Activated T-helper 2 cell treated with anti-CD3 and anti-CD28 coated beads, Interferon-gamma antibody, Interleukin-2, Interleukin-4, amounts not matched to agents 10 μg/mL and 5 μg/mL and 100 μg/mL, durations not matched to agents 14 hours and 24 hours and 36 hours (primary cell): ENCODE data around the gene JAG2. TPM values are rescaled to one million over a fixed set of nuclear protein-coding genes. Genes with fewer than 3 reads are reported as not detected.

ENCODE experiments used
- DNase-seq: peaks from one replicate; pipeline ENCODE4 v3.0.0; 2021; ENCODE audit warnings: low spot score
- H3K27ac Mint-ChIP-seq: one replicate; pipeline ENCODE4 v1.8.0; 2021; ENCODE audit warnings: mixed read lengths
- H3K27me3 Mint-ChIP-seq: one replicate; pipeline ENCODE4 v1.8.0; 2021; ENCODE audit warnings: low read depth, mixed read lengths
- H3K36me3 Mint-ChIP-seq: one replicate; pipeline ENCODE4 v1.8.0; 2021; ENCODE audit warnings: low read depth, mixed read lengths
- H3K4me1 Mint-ChIP-seq: one replicate; pipeline ENCODE4 v1.8.0; 2021; ENCODE audit warnings: low read depth, mixed read lengths
- H3K4me3 Mint-ChIP-seq: one replicate; pipeline ENCODE4 v1.8.0; 2021; ENCODE audit warnings: low read depth, mild to moderate bottlenecking, moderate library complexity, mixed read lengths
- H3K9me3 Mint-ChIP-seq: one replicate; pipeline ENCODE4 v1.8.0; 2021; ENCODE audit warnings: mixed read lengths
- intact Hi-C: fragments of 100-400 bp; cut with micrococcal nuclease; formaldehyde crosslinking; loops from one replicate; pipeline ENCODE4 v1.15.1; 2023
- total RNA-seq: library from RNA; stranded (reverse); gene quantifications from 2 replicates; pipeline ENCODE4 v1.2.3, GENCODE V29; 2022

Gene JAG2
- total RNA-seq, 1 donor from 2014 or later: 3.2 TPM

DNA sequence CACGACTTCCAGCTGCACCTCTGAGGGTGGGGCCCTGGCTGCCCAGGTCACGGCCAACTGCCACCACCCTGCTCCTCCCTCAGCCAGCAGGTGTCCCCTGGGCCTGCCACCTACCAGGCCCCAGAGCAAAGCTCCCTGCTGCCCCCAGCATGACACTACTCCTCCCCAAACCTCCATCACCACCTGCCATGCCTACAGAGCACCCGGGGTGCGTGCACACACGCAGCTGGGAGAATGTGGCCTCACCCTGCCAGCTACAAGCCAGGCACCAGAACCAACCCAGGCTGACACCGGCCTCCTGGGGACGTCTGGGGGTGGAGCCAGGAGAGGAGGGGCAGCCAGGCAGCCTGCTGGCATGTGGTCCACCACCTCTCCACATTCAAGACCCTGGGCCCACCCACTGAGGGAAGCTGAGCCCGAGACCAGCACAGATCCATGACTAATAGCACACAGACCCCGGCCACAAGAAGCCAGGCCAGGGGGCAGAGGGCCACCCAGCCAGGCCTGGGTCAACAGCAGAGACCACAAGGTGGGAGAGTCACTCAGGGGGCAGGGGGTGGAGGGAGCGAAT lies 3.4 kb downstream of the JAG2 start:
- Mint-ChIP-seq H3K9me3 (no peaks in the 10 kb centered on the region), H3K4me3 (no peak overlapping the region), H3K4me1 (peaks cover 5% of the 10 kb centered on the region), H3K27ac (no peak overlapping the region), H3K36me3 (no peaks in the 10 kb centered on the region), H3K27me3 (peaks cover 15% of the 10 kb centered on the region)
- intact Hi-C loops: loop anchor here (5.0 kb wide), 1 partner anchor 73 kb away; no protein-coding TSS in a partner anchor
- no peak for DNase-seq

DNA sequence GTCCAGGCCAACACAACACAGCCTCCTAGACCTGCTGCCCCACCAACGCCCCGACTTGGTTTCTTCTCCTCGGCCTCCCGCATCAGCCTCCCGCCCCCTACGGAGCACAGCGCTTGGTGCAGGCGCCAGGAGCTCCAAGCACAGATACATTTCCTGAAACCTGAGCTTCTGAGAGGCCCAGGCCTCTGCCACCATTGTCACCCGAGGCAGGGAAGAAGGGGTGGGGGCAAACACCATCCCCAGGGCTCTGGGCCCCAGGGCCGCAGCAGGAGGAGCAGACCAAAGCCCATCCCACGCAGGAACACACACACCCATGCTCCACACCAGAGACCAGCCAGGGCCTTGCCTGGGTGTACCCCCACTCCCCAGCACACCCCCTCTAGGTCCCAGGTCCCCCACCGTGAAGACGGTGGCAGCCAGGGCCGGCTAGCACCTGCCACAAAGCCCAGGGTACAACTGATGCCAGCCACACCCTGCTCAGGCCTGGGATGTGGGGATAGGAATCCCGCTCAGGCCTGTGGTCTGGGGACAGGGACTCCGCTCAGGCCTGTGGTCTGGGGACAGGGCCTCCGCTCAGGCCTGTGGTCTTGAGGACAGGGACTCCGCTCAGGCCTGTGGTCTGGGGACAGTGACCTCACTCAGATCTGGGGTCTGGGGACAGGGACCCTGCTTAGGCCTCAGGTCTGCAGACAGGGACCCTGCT lies 5.4 kb downstream of the JAG2 start:
- Mint-ChIP-seq H3K4me1 (no peaks in the 10 kb centered on the region), H3K36me3 (no peaks in the 10 kb centered on the region), H3K27ac (no peak overlapping the region), H3K4me3 (no peak overlapping the region), H3K27me3 (peaks cover 9% of the 10 kb centered on the region), H3K9me3 (no peaks in the 10 kb centered on the region)
- intact Hi-C loops: no loop called here
- DNase-seq: no peak

DNA sequence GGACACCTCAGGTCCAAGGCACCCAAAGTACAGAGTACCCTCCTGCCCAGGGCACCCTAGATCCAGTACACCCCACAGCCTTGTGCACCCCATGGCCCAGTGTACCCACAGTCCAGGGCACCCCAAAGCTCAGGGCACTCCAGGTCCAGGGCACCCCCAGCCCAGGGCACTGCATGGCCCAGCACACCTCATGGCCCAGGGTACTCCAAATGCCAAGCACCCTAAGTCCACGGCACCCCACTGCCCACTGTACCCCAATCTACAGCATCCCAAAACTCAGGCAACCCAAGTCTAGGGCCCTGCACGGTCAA lies 6.0 kb downstream of the JAG2 start:
- Mint-ChIP-seq H3K27ac (no peak overlapping the region), H3K4me3 (no peak overlapping the region), H3K27me3 (peaks cover 9% of the 10 kb centered on the region), H3K36me3 (no peaks in the 10 kb centered on the region), H3K4me1 (no peaks in the 10 kb centered on the region), H3K9me3 (no peaks in the 10 kb centered on the region)
- DNase-seq: no peak
- intact Hi-C loops: no loop called here

DNA sequence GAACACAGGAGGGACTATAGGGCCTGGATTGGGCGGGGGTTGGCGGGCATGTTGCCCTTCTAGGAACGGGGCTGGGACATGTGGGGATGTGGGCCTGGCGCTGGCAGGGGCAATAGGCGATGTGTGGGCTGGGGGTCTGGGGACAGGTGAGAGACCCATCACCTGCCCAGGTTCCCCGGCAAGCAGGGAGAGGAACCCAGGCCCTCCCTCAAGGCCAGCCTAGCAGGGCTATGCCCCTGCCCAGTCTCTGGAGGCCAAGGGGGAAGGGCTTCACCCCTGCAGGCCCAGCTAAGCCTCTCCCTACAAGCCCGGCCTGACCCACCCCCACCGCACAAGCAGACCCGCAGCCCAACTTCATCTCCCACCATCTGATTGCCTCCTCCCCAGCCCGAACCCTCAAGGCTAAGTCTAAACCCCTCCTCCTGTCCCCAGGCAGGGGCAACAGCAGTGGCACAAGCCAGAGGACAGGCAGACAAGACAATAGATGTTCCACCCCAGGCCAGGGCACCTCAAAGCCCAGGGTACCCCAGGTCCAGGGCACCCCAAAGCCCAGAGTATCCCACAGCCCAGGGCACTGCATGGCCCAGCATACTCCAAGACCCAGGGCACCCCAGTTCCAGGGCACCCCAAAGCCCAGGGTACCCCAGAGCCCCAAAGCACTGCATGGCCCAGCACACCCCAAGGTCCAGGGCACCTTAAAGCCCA lies 6.5 kb downstream of the JAG2 start:
- DNase-seq: no peak
- no peak overlapping the region for H3K27ac Mint-ChIP-seq
- H3K27me3 Mint-ChIP-seq: peaks cover 9% of the 10 kb centered on the region
- H3K4me3 Mint-ChIP-seq: no peak overlapping the region
- no peaks in the 10 kb centered on the region for H3K36me3 Mint-ChIP-seq
- intact Hi-C loops: no loop called here
- H3K9me3 Mint-ChIP-seq: no peaks in the 10 kb centered on the region
- no peaks in the 10 kb centered on the region for H3K4me1 Mint-ChIP-seq

DNA sequence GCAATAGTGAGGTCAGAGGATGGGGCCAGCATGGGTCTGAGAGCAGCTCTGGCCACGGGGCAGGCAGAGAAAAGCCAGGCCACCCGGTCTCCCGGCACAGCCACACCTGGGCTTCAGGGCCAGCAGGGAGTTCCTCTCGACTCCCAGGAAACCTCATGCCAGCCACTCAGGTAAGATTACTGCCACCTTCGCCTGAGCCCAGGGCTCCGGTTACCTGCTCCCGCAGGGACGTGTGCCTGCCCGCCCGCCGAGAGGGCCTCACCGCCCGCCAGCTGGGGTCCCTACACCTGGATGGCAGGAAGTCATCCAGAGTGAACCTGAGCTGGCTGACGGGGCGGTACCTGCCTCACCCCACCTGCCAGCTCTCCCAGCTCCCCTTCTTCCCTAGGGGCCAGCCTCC lies 7.3 kb downstream of the JAG2 start:
- Mint-ChIP-seq H3K36me3 (no peaks in the 10 kb centered on the region), H3K4me1 (no peaks in the 10 kb centered on the region), H3K9me3 (no peaks in the 10 kb centered on the region), H3K27ac (no peak overlapping the region), H3K4me3 (no peak overlapping the region), H3K27me3 (peaks cover under 1% of the 10 kb centered on the region)
- intact Hi-C loops: no loop called here
- no peak for DNase-seq

DNA sequence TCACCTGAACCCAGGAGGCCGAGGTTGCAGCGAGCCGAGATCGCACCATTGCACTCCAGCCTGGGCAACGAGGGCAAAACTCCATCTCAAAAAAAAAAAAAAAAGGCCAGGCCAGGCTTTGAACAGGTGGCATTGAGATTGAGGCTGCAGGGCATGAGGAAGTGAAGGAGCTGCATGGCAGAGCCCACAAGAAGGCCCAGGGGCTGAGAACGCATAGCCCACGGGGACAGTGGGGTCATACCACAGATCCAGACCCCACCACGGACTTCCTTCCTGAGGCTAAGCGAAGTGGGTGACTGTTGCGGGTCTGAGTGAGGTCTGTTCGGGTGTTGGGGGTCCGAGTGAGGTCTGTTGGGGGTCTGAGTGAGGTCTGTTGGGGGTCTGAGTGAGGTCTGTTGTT lies 7.8 kb downstream of the JAG2 start:
- H3K4me3 Mint-ChIP-seq: no peak overlapping the region
- no peaks in the 10 kb centered on the region for H3K27me3 Mint-ChIP-seq
- no peaks in the 10 kb centered on the region for H3K36me3 Mint-ChIP-seq
- H3K4me1 Mint-ChIP-seq: no peaks in the 10 kb centered on the region
- H3K27ac Mint-ChIP-seq: no peak overlapping the region
- intact Hi-C loops: no loop called here
- no peaks in the 10 kb centered on the region for H3K9me3 Mint-ChIP-seq
- DNase-seq: no peak

DNA sequence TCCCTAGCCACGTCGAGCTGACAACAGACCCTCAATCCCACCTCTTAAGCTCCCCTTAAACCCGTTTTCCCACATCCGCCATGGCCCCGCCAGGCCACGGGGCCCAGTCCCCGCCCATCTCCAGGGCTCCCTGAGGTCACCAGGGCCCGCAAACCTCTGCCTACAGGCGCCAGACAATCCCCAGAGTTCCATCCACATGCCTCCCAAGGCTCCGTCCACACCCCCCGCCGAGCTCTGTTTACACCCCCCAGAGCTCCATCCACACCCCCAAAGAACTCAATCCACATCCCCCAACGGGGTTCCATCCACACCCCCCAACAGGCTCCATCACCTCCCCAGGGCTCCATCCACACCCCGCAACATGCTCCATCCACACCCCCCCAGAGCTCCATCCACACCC lies 9.2 kb downstream of the JAG2 start:
- no peak overlapping the region for H3K27ac Mint-ChIP-seq
- H3K4me3 Mint-ChIP-seq: no peak overlapping the region
- no peaks in the 10 kb centered on the region for H3K27me3 Mint-ChIP-seq
- H3K4me1 Mint-ChIP-seq: no peaks in the 10 kb centered on the region
- H3K9me3 Mint-ChIP-seq: no peaks in the 10 kb centered on the region
- no peaks in the 10 kb centered on the region for H3K36me3 Mint-ChIP-seq
- no peak for DNase-seq
- intact Hi-C loops: no loop called here

DNA sequence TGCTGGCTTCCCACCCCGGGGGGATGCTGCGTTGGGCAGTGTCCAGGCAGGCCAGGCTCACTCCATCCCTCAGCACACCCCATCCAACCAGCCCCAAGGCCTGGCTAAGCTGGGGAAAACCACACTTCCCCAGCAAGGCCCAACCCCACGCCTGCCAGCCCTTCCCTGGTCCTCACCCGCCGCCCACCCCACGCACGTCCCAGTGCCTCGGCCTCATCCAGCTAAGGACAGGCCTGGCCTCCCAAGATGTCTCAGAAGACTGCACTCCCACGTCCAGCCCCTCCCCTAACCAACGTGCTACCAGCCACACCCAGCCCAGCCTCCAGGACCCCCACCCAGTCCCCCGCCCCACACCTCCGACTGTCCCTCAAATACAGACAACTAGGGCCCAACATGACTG lies 9.8 kb downstream of the JAG2 start:
- no peaks in the 10 kb centered on the region for H3K27me3 Mint-ChIP-seq
- no peak for DNase-seq
- no peaks in the 10 kb centered on the region for H3K4me1 Mint-ChIP-seq
- H3K4me3 Mint-ChIP-seq: no peak overlapping the region
- H3K27ac Mint-ChIP-seq: no peak overlapping the region
- H3K9me3 Mint-ChIP-seq: no peaks in the 10 kb centered on the region
- no peaks in the 10 kb centered on the region for H3K36me3 Mint-ChIP-seq
- intact Hi-C loops: no loop called here

DNA sequence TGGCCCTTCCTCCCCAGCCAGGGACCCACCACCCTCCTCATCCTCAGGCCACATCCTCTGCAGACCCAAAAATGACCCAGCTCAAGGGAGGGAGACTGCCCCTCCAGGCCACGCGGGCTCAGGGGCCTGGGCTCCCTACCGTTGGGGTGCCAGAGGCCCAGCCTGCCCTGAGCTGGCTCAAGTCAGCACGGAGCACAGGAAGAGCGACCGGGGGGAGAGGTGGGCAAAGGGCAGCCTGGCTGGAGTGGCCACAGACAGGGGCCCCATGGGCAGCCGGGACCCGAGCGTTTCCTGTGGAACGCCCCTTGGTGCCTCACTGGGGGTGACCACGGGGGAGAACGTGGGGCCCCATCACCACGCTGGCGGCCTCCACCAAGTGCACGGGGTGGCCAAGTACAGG lies 10.7 kb downstream of the JAG2 start:
- Mint-ChIP-seq H3K4me3 (no peak overlapping the region), H3K9me3 (no peaks in the 10 kb centered on the region), H3K4me1 (no peaks in the 10 kb centered on the region), H3K36me3 (no peaks in the 10 kb centered on the region), H3K27me3 (no peaks in the 10 kb centered on the region), H3K27ac (no peak overlapping the region)
- DNase-seq: no peak
- intact Hi-C loops: no loop called here

DNA sequence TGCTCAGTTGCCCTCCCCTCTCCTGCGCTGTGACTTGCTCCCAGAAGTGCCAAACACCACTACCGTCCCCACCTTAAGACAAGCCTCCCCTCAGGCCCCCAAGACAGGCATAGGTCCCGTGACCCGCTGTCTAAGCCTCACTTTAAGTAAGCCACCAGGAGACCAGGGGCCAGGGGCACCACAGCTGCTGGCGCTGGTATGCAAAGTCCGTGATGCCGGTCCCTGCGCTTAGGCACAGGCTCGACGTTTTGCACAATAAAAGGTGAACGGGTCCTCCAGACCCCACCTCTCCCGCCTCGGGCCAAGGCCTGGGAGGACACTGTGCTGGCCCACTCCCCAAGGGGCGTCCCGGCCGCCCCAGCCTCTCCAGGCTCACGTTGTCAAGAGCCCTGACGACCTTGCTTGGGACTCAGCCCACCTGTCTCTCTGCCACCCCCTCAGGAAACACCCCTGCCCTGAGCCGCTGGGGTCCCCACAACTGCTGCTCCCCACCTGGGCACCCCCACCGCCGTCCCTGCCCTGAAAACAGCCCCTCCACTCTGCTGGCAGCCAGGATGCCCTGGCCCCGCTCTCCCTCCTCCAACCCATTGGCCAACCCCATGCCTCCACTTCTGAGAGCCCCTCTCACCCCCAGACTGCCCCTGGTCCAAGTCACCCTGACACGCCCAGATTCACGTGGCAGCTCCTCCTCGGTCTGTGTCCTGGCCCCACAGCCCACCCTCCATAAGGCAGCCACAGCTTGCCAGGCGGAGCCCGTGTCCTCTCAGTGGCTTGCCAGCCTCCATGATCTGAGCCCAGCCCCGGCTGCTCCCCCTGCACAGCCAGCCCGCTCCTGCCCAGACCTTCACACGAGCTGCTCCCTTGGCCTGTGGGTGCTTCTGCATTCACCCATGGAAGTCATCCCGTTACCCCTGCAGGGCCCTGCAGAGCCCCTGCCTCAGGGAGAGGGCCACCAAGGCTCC lies 11.9 kb downstream of the JAG2 start:
- H3K27ac Mint-ChIP-seq: no peak overlapping the region
- no peaks in the 10 kb centered on the region for H3K36me3 Mint-ChIP-seq
- intact Hi-C loops: no loop called here
- no peaks in the 10 kb centered on the region for H3K27me3 Mint-ChIP-seq
- no peaks in the 10 kb centered on the region for H3K9me3 Mint-ChIP-seq
- H3K4me1 Mint-ChIP-seq: no peaks in the 10 kb centered on the region
- H3K4me3 Mint-ChIP-seq: no peak overlapping the region
- DNase-seq: no peak

DNA sequence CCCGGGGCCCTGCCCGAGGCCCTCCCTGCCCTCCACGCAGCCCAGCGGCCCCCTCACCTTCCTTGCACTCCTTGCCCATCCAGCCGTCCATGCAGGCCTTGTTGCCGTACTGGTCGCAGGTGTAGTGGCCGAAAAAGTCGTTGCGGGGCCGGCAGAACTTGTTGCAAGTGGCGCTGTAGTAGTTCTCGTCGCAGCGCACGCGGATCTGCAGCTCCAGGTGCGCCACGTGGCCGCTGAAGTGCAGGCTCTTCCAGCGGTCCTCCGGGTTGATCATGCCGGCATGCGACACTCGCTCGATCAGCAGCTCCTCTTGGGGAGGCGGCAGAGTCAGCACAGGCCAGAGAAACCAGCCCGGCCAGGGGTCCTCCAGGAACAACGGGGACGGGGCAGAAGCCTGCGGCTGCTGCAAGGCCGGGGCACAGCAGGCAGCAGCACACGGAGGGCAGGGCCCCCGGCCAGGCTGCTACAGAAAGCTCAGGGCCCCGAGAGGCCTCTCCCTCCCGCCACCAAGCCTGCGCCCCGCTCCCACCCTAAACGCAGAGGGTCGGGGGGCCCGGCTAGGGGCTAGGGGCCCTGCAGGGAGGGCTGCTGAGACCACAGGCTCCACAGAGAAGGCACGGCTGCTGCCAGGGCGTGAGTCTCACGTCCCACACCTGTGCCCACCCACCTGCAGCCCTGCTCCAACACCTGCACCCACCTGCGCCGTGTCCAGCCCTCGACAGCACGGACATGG lies 12.7 kb downstream of the JAG2 start:
- H3K4me1 Mint-ChIP-seq: no peaks in the 10 kb centered on the region
- no peak for DNase-seq
- no peak overlapping the region for H3K27ac Mint-ChIP-seq
- intact Hi-C loops: no loop called here
- no peaks in the 10 kb centered on the region for H3K9me3 Mint-ChIP-seq
- H3K36me3 Mint-ChIP-seq: no peaks in the 10 kb centered on the region
- H3K4me3 Mint-ChIP-seq: no peak overlapping the region
- H3K27me3 Mint-ChIP-seq: no peaks in the 10 kb centered on the region

DNA sequence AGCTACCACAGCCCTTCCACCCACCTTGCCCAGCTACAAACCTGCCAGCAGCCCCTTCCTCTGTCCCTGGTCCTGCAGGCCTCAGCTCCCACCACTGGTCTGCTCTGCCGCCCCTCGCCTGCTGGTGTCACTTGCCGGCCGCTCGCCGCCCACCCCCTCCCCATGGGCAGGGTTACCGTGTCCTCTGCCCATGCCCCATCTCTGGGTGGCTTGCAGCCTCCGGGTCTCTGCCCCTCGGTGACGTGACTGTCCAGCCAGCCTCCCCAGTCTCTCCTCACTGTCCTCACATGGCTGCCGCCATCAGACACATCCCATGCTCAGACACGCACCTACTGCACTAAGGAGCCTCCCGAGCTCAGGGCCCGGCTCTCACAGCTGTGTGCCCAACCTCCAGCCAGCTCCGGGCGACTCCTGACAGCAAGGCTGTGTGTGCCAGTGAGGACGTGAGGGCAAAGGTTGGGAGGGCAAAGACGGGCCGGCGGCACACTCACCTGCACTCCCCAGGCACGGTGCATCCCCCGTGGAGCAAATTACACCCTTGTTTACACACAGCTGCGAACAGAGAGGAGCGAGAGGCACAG lies 13.4 kb downstream of the JAG2 start:
- H3K9me3 Mint-ChIP-seq: no peaks in the 10 kb centered on the region
- intact Hi-C loops: no loop called here
- H3K4me3 Mint-ChIP-seq: no peak overlapping the region
- no peaks in the 10 kb centered on the region for H3K36me3 Mint-ChIP-seq
- no peaks in the 10 kb centered on the region for H3K4me1 Mint-ChIP-seq
- no peak overlapping the region for H3K27ac Mint-ChIP-seq
- no peak for DNase-seq
- H3K27me3 Mint-ChIP-seq: no peaks in the 10 kb centered on the region
